DMS153 treated with DMSO at 0.1 percent for 48 hours (cell line): ENCODE data around the gene LRRC8C.

Source experiments
- DNase-seq: peaks from one replicate; lab custom pipeline; 2025; ENCODE audit not compliant: unreplicated experiment; lab: John Stamatoyannopoulos, UW

LRRC8C gene

GRCh38 chr1:89728381-89728780 lies 95.5 kb downstream of the LRRC8C start:
- no peak for DNase-seq

DNA sequence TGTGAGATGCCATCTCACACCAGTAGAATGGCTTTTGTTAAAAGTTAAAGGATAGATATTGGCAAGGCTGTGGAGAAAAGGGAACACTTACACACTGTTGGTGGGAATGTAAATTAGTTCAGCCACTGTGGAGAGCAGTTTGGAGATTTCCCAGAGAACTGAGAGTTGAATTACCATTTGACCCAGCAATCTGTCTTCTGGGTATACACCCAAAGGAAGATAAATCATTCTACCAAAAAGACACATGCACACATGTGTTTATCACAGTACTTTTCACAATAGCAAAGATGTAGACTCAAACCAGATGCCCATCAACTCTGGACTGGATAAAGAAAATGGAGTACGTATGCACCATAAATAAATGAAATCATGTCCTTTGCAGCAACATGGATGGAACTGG lies 99.3 kb downstream of the LRRC8C start:
- DNase-seq = no peak

- DNase-seq = no peak
Measured at GRCh38 chr1:89732643-89733222, 99.8 kb downstream of the LRRC8C start.

DNA sequence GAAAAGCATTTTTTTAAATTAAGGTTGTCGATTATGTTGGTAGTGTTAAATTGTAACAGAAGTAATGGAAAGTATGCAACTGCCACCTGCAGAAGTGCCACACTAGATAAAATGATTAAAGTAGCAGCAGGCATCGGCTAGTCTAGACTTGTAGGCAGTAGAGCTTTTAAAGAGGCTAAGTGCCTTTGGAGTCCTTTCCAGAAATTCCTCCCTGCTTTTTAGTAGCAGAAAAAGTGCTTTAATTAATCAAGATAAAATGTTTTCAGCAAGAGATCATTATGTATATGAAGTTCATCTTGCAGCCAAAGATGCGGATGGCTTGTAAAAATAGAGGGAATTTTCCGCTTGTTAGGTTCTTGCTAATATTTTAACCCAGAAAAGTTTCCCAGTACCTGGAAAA lies 100.8 kb downstream of the LRRC8C start:
- no peak for DNase-seq

DNA sequence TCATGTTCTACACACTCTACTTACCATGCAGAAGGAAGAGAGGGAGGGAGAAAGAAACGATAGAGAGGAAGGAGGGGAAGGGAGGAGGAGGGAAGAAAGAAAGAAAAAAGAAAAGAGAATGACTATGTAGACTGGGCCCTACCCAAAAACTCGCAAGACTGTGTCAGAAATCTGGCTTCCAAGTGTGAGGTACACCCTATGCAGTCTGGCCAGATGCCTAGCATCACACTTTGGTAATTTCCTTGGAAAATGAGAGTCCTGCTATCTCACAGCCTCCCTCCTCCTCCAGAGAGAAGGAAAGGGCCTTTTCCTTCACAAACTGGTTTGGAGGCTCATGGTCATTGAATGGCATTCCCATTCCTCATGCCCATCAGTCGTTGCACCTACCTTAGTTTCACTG lies 101.5 kb downstream of the LRRC8C start:
- no peak for DNase-seq

DNA sequence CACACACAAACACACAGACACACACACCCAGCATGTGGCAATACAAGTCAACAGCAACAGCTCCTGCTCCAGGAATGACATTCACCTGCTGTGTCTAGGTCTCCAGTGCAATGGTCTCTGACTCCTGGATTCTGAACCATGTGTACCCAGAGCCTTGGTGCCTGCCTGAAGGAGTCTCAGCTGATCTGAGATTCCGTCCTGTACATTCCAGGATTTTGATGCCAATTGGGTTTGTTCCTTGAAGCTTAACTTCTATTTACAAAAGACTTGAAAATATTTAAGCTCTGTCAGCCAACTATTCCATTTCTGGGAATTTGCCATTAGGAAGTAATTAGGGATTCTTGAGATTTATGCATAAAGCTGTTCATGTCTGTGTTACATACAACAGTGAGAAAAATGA lies 102.6 kb downstream of the LRRC8C start:
- DNase-seq = no peak

DNA sequence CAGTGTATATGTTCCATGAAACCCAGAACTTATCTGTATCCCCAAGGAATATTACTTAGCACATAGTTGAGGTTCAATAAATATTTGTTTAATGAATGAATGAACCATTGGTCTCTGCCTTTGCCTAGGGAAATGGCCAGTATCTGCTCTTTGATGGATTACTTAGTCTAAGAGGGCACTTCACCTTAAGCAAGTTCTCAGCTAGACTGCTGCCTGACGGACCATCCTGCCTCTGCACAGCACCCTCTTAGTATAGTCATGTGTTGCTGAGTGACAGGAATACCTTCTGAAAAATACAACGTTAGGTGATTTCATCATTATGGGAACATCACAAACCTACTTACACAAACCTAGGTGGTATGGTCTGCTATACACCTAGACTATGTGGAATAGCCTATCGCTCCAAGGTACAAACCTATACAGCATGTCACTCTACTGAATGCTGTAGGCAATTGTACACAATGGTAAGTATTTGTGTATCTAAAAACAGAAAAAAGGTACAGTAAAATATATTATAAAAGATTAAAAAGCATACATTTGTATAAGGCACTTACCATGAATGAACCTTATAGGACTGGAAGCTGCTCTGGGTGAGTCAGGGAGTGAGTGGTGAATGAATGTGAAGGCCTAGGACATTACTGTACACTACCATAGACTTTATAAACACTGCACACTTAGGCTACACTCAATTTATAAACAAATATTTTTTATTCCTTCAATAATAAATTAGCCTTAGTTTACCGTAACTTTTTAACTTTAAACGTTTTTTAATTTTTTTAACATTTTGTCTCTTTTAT lies 104.2 kb downstream of the LRRC8C start:
- DNase-seq = no peak

GRCh38 chr1:89737985-89738510 lies 105.1 kb downstream of the LRRC8C start:
- no peak for DNase-seq

- no peak for DNase-seq
Measured at GRCh38 chr1:89739013-89739843, 106.3 kb downstream of the LRRC8C start.

DNA sequence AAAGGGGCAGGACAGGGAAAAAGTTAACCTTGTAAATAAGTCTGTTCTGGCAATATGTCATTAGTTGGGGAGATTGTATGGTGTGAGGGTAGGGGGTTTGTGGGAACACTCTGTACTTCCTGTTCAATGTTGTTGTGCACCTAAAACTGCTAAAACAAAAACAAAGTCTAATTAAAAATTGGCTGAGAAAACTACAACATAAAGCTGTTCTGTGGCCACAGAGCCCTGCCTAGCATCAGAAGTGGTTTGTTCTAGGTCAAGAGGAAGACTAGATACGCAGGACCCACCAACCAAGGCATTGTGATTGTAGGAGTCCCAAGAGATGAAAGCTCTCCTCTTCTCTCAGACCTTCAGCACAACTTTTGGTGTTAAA lies 106.9 kb downstream of the LRRC8C start:
- DNase-seq = no peak

- no peak for DNase-seq
Measured at GRCh38 chr1:89743788-89744187, 110.9 kb downstream of the LRRC8C start.

GRCh38 chr1:89746424-89747149 lies 113.7 kb downstream of the LRRC8C start:
- DNase-seq = no peak

GRCh38 chr1:89753761-89754160 lies 120.8 kb downstream of the LRRC8C start:
- DNase-seq = no peak

DNA sequence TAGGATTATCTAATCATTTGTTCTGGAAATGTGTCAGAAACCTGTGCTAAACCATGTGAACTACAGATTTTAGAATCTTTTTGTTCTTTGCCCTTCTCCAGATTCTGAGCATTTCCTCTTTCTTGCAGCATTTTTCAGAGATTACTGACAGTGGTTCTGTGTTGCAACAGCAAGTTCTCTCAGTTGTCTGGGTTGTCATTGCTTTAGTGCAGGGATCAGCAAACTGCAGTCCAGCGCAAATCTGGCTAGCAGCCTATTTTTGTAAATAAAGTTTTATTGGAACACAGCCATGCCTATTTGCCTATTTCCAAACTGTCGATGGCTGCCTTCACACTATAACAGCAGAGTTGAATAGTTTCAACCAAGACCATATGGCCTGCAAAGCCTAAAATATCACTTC lies 121.6 kb downstream of the LRRC8C start:
- no peak for DNase-seq

DNA sequence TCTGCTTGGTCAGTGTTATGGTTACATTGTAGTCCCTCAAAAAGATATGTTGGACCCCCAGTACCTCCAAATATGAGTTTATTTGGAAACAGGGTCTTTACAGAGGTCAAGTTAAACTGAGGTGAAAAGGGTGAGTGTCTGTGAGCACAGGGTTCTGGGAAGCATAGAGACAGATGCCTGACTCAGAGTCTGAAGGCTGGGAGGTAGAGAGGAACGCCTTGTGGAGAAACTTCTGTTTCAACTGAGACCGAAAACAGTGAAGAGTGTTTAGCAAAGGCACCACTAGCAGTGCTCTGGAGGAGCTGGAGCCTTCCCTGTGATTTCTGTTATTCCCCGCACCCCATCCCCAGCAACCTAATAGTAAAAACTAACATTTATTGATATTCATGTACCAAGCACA lies 122.7 kb downstream of the LRRC8C start:
- DNase-seq = no peak

DNA sequence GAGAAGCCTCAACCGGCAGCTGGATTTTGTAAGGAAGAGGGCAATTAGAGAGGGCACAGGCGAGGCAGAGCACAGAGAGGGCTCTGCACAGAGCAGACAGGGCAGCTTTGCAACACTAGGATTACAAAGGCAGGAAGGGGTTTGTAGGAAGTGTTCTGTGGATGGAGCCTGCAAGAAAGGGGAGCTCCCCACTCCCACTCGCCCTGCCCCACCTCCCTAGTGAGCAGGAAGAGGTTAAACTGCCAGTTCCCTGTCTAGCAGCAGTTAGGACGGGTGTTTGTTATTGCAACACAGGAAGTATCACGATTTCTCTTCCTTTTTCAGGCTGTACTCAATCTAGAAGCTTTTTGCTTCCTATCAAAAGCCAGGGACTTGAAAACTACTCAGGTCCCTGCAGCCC lies 124.6 kb downstream of the LRRC8C start:
- no peak for DNase-seq

DNA sequence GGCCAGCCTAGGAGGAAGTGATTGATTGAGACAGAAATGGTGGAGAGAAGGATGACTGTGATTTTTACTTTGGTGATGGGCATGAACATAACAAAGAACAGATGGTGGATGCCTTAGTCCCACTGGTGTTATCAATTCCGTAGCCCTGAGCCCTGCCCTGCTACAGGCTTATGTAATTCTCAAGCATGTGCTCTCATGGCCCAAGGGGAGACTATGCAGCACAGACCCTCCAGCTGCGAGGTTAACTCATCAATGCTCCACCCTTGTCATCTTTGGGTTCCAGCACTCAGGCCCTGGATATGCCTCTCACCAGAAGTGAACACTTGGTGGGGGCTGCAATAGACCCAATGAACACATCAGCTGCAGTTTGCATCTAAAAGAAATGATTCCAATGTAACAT lies 125.2 kb downstream of the LRRC8C start:
- no peak for DNase-seq

- DNase-seq = no peak
Measured at GRCh38 chr1:89759036-89759435, 126.1 kb downstream of the LRRC8C start.

GRCh38 chr1:89760496-89760895 lies 127.6 kb downstream of the LRRC8C start:
- DNase-seq = no peak

GRCh38 chr1:89761338-89761737 lies 128.4 kb downstream of the LRRC8C start:
- DNase-seq = no peak

DNA sequence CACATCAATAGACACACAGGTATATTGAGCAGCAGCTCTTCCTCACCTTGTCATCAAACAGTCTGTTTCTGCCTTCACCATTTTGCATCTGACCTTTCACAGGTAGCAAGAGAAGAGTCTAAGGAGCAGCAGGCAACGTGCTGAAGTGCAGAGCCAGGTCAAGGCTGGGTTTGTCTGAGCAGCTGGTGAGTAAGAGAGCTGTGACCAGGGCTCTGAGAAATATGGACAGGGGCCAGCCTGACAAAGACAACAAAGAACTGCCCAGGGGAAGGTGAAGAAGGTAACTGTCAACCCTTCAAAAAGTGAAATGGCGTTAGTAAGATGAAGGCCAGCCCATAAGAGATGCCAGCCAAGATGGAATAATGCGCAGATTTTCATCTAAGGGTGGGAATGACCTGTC lies 129.0 kb downstream of the LRRC8C start:
- no peak for DNase-seq
